Measurements from ENCODE around the gene HAGH. TPM values are rescaled to one million over a fixed set of nuclear protein-coding genes. Genes with fewer than 3 reads are reported as not detected.
A peak's percentile ranks its signal among the peaks of the same experiment; 100 is the strongest.

The HAGH gene
- polyA plus RNA-seq, 3 donors, result 43.4 to 50.5 (median 47.8) TPM

DNA sequence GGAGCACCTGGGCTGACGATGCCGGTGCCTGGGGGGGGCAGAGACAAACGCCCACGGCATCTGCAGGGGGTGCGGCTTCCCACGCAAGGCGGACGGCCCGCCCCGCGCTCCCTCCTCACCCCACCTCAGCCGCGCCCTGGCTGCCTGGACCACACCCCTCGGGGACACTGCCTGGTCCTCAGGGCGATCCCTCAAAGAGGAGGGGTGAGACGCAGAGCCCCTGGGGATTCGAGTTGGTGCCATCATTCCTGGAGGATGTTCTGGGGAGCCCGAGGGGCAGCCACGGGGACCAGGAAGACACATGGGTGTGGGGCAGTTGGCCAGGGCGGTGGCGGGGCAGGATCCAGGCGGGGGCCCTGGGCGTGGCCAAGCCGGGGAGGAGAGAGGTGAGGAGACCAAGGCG is 37.0 kb downstream of the HAGH start:
- DNase-seq, result no peak

DNA sequence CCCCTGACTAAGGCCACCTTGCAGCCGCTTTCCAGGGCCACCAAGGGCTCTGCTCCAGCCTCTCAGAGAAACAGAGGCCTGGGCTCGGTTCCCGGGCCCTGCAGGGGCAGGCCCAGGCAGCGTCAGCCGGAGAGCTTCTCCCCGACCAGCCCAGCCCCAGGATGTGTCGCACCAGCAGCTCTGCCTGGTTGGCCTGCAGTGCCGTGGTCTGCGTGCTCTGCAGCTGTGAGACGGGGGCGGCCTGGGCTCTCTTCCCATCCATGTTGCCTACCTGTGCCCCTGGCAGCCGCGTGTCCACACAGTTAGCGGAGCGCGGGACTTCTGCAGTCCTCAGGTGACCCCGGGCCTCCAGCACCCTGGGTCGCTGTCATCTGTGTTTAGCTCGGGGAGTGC is 37.9 kb downstream of the HAGH start:
- no peak for DNase-seq

DNA sequence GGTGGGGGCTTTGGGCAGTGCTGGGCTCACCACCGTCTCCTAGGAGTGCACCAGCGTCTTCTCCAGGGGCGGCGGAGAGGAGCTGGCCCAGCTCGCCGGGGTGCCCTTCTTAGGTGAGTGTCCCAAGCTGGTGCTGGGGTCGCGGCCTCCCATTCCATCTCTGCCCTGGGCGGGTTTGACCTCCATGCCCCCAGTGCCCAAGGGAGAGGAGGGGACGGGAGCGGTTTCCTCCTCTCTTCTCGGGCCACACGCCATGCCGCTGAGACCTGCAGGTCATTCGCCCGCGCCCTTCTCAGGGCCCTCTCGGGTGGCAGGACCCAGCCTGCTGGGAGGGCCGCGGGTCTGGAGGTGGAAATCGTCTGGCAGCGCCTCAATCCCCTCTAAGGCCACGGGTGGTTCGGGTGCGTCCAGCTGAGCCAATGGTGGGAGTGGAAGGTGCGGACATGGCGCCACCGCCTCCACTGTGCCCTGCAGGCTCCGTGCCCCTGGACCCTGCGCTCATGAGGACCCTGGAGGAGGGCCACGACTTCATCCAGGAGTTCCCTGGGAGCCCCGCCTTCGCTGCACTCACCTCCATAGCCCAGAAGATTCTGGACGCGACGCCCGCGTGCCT is 38.4 kb downstream of the HAGH start:
- no peak for DNase-seq

GRCh38 chr16:1787322-1788094 is 39.1 kb downstream of the HAGH start:
- DNase-seq, result no peak

- DNase-seq, result no peak
These were observed 39.6 kb downstream of the HAGH start for GRCh38 chr16:1787056-1787321.

GRCh38 chr16:1786242-1787055 is 40.2 kb downstream of the HAGH start:
- no peak for DNase-seq

DNA sequence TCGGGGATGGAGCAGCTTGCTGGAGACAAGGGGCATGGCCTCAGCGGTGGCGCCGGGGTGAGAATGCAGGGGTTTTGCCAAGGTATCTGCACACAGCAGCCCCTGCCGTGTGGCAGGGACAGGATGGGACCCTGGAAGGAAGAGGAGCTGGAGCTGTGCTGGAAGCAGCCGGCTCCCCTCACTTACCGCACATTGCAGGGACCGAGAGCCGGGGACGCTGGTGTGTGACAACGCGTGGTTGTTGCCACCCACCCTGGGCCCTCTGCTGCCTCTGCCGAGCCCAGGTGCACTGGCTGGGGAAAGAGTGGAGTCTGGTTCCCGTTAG is 40.8 kb downstream of the HAGH start:
- DNase-seq, result no peak

- DNase-seq, result no peak
These were observed 41.4 kb downstream of the HAGH start for GRCh38 chr16:1784977-1785845.

DNA sequence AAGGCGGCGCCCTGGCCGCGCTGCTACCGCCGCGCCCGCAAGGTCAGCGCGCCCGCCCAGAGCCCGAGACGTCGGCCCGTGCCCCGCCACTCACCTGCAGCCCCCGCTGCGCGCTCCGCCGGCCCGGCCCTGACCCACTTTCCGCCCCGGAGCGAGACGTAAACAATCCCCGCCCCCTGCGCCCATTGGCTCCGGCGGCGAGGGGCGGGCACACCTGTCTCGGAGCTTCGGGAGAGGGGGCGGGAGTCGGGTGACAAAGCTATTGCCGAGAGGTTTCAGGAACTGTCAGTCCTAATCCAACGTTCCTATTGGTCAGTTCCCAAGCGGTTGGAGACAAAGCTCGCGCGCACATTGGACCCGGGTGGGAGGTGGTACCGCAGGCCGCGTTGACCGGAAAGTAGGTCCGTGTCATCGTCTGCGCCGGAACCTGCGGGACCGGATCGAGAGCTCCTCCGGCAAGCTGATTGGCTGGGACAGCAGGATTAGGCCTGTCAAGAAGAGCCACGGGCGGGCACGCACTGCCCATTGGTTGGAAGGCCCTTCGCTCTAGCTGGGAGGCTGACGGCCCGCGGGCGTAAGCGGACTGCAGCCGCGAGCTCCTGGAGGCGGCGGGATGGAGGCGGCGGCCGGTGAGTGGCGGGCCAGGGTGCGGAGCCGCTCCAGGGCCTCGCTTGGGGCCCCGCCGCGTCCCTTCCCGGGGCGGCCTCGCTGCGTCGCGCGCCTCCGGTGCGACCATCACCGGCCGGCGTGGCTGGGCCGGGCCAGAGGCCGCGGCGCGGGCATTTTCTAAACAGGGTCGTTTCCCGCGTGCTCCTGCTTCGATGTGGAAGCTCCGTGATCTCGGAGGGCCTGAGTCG is 44.0 kb downstream of the HAGH start, which contains the start of the genes NUBP2 and SPSB3:
TSS of gene NUBP2 (plus strand) at position 553 of the 857 bp plus-strand sequence. CDS start at position 614, 61 bp downstream.
TSS of gene SPSB3 (minus strand) at position 164 of the 857 bp plus-strand sequence. CDS start 1,088 bp downstream, outside the sequence.
- DNase-seq, result peak; percentile 100

DNA sequence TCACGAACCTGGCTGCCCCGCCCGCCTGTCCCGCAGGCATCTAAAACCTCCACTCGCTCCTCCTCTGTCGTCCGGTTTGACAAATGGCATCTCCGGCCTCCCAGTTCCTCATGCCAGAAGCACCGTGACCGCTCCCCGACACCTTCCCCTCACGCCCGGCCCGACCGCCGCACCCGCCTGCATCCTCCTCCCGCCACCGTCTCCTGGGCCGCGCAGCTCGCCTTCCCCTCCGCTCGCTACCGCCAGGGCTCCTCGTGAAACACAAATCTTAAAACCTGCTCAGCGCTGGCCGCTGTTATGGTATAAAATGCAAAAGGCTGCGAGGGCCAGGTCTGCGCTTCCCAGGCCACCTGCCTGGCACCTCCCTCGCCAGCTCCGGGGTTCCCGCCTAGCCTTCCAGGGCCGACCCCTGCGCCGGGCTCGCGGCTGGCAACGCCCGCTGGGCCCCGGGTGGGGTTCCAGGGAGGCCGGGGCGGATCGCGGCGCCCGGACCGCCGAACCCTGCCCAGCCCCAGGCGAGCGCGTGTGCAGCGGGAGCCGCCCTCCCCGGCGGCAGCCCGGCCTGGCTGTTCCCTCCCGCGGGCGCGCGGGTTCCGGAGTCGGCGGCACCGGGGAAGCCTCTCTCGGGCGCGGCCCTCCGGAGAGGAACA is 44.7 kb downstream of the HAGH start:
- no peak for DNase-seq

DNA sequence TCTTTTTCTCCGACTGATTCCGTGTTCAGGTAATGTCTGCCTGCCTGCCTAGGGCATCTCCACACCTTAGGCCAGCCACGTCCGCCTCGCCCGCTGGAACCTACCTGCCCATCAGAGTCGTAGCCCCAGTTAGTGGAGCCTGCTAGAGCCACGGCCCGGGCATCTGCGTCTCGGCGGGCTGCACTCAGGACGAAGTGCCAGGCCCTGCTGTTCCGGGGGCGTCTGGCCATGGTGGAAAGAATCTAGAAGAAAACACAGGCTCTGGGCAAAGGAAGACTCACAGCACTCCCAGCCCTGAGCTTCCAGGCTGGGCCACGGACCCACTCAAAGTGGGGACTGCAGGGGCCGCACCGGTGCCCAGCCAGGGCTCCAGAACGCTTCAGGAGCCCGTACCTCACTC is 45.4 kb downstream of the HAGH start:
- DNase-seq, result no peak

DNA sequence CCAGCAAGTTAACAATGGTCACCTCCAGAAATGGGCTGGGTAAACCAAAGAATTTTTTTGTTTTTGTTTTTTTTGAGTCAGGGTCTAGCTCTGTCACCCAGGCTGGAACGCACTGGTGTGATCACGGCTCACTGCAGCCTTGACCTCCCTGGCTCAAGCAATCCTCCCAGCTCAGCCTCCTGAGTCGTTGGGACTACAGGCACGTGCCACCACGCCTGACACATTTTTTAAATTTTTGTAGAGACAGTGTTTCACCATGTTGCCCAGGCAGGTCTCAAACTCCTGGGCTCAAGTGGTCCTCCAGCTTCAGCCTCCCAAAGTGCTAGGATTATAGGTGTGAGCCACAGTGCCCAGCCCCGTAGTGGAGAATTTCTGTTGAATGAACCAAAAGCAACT is 46.0 kb downstream of the HAGH start:
- DNase-seq, result no peak

GRCh38 chr16:1779741-1780676 is 46.6 kb downstream of the HAGH start:
- no peak for DNase-seq

DNA sequence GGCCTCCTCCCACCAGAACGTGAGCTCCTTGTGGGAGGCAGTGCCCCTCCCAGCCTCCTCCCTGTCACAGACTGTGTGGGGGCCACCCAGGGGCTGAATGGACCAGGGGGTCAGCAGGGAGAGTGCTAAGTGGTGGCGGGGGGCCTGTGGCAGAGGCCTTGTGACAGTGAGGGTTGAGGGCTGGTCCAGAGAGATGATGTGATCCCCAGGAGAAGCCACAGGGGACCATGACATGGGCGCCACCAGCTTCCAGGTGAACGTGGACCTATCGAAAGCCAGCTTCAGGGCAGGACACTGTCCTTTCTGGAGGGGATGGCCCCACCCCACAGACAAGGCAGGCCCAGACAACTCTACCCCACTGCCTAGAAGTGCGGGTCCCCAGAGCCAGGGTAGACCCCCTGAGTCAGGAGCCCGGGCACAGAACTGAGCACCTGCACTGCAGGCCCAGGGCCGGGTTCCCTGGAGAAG is 47.4 kb downstream of the HAGH start:
- no peak for DNase-seq

- DNase-seq, result no peak
These were observed 48.1 kb downstream of the HAGH start for GRCh38 chr16:1778200-1779179.

DNA sequence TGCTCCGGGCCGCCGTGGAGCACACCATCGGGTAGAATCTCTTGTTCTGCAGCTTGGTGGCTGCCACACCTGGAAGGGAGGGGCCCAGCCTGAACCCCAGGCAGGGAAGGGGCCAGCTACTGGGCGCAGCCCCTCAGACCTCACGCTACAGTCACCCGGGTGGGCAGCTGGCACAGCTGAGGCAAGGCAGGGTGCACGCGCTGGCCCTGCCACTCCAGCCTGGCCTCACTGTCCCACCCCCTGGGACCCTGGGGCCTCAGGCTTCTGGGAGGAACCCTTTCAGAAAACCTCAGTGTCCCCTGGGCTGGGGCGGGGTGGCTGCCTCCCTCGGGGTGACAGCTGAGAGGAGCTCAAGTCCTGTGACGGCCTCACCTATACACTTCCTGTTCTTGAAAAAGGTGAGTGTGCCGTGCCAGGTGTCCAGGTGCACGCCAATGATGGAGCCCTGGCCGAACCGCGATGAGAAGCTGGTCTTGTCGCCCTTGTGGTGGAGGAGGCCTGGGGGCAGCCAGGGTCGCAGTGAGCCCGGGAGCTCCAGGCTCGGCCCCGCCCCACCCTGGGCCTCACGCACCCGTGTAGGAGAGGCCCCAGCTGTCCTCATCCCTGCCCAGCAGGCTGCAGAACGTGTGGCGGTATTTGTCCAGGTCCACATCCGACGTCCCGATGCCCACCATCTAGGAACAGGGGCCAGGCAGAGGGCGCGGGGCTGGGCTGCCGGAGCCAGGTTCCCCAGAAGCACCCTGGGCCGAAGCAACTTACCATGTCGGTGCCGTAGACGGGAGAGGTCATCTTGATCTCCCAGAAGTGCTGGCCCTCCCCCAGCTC is 49.0 kb downstream of the HAGH start:
- DNase-seq, result no peak

- no peak for DNase-seq
These were observed 49.6 kb downstream of the HAGH start for GRCh38 chr16:1776991-1777374.

All from renal pelvis (tissue), 4 donors.